ENCODE data around the gene TBC1D22A. TPM values are rescaled to one million over a fixed set of nuclear protein-coding genes. Genes with fewer than 3 reads are reported as not detected.
A peak's percentile ranks its signal among the peaks of the same experiment; 100 is the strongest.

TBC1D22A gene
- total and polyA plus RNA-seq, 2 experiments from 2014 or later = 16.6 to 18.5 TPM

- H3K27ac ChIP-seq = no peak overlapping the region
- DNase-seq (ENCODE audit: low read depth in 1 of 2, low spot score in 1 of 2) = no peak
- TF ChIP-seq CTCF (IDR thresholded peaks at IDR 0.05; ENCODE audit: low read depth, low read length) = no peak
- no peaks in the 10 kb centered on the region for H3K4me1 ChIP-seq (ENCODE audit: low read depth)
- no peaks in the 10 kb centered on the region for H3K9me3 ChIP-seq (ENCODE audit: low read depth)
- no peaks in the 10 kb centered on the region for H3K27me3 ChIP-seq
- no peak overlapping the region for H3K4me3 ChIP-seq
- H3K36me3 ChIP-seq = no peaks in the 10 kb centered on the region
Observed at GRCh38 chr22:47199261-47199978, 437.0 kb downstream of the TBC1D22A start.

- H3K4me1 ChIP-seq (ENCODE audit: low read depth) = no peaks in the 10 kb centered on the region
- no peaks in the 10 kb centered on the region for H3K9me3 ChIP-seq (ENCODE audit: low read depth)
- no peak for DNase-seq (ENCODE audit: low read depth in 1 of 2, low spot score in 1 of 2)
- no peaks in the 10 kb centered on the region for H3K27me3 ChIP-seq
- H3K27ac ChIP-seq = no peak overlapping the region
- TF ChIP-seq CTCF (IDR thresholded peaks at IDR 0.05; ENCODE audit: low read depth, low read length) = no peak
- H3K36me3 ChIP-seq = no peaks in the 10 kb centered on the region
- no peak overlapping the region for H3K4me3 ChIP-seq
Observed at GRCh38 chr22:47199979-47200272, 437.5 kb downstream of the TBC1D22A start.

GRCh38 chr22:47200273-47201051 is 438.0 kb downstream of the TBC1D22A start:
- peak in 1 of 2 donors; percentile 19 for DNase-seq (ENCODE audit: low read depth in 1 of 2, low spot score in 1 of 2)
- no peak overlapping the region for H3K4me3 ChIP-seq
- H3K4me1 ChIP-seq (ENCODE audit: low read depth) = no peaks in the 10 kb centered on the region
- TF ChIP-seq CTCF (IDR thresholded peaks at IDR 0.05; ENCODE audit: low read depth, low read length) = peak; percentile 24
- H3K27me3 ChIP-seq = no peaks in the 10 kb centered on the region
- no peaks in the 10 kb centered on the region for H3K36me3 ChIP-seq
- no peak overlapping the region for H3K27ac ChIP-seq
- no peaks in the 10 kb centered on the region for H3K9me3 ChIP-seq (ENCODE audit: low read depth)

GRCh38 chr22:47201186-47201995 is 438.9 kb downstream of the TBC1D22A start:
- no peak overlapping the region for H3K4me3 ChIP-seq
- H3K27me3 ChIP-seq = no peaks in the 10 kb centered on the region
- H3K9me3 ChIP-seq (ENCODE audit: low read depth) = no peaks in the 10 kb centered on the region
- no peak for DNase-seq (ENCODE audit: low read depth in 1 of 2, low spot score in 1 of 2)
- H3K27ac ChIP-seq = no peak overlapping the region
- no peaks in the 10 kb centered on the region for H3K36me3 ChIP-seq
- no peaks in the 10 kb centered on the region for H3K4me1 ChIP-seq (ENCODE audit: low read depth)
- TF ChIP-seq CTCF (IDR thresholded peaks at IDR 0.05; ENCODE audit: low read depth, low read length) = no peak

GRCh38 chr22:47201996-47202818 is 439.8 kb downstream of the TBC1D22A start:
- H3K4me1 ChIP-seq (ENCODE audit: low read depth) = no peaks in the 10 kb centered on the region
- no peaks in the 10 kb centered on the region for H3K9me3 ChIP-seq (ENCODE audit: low read depth)
- H3K27ac ChIP-seq = no peak overlapping the region
- H3K4me3 ChIP-seq = no peak overlapping the region
- no peak for DNase-seq (ENCODE audit: low read depth in 1 of 2, low spot score in 1 of 2)
- H3K36me3 ChIP-seq = no peaks in the 10 kb centered on the region
- no peaks in the 10 kb centered on the region for H3K27me3 ChIP-seq
- TF ChIP-seq CTCF (IDR thresholded peaks at IDR 0.05; ENCODE audit: low read depth, low read length) = no peak

Data from cardiac muscle cell (in vitro differentiated cells and primary cell).